Measurements from ENCODE around the gene FBXL7. TPM values are rescaled to one million over a fixed set of nuclear protein-coding genes. Genes with fewer than 3 reads are reported as not detected.

Gene FBXL7
- total RNA-seq, 1 donor from 2014 or later: not detected

GRCh38 chr5:15938961-15939360 is 439.0 kb downstream of the FBXL7 start:
- H3K4me3 Mint-ChIP-seq (ENCODE audit: low read depth): no peak overlapping the region
- H3K27ac Mint-ChIP-seq: no peak overlapping the region
- intact Hi-C loops (cut with micrococcal nuclease): no loop called here
- DNase-seq (ENCODE audit: low spot score): no peak
- no peaks in the 10 kb centered on the region for H3K36me3 Mint-ChIP-seq (ENCODE audit: low read depth)
- no peaks in the 10 kb centered on the region for H3K27me3 Mint-ChIP-seq (ENCODE audit: low read depth)
- no peaks in the 10 kb centered on the region for H3K4me1 Mint-ChIP-seq (ENCODE audit: low read depth)
- H3K9me3 Mint-ChIP-seq: peaks cover 22% of the 10 kb centered on the region

- Mint-ChIP-seq H3K4me1 (ENCODE audit: low read depth) (no peaks in the 10 kb centered on the region), H3K36me3 (ENCODE audit: low read depth) (no peaks in the 10 kb centered on the region), H3K27me3 (ENCODE audit: low read depth) (no peaks in the 10 kb centered on the region), H3K27ac (no peak overlapping the region), H3K9me3 (peaks cover 17% of the 10 kb centered on the region), H3K4me3 (ENCODE audit: low read depth) (no peak overlapping the region)
- intact Hi-C loops (cut with micrococcal nuclease): no loop called here
- no peak for DNase-seq (ENCODE audit: low spot score)
These were observed 440.9 kb downstream of the FBXL7 start for GRCh38 chr5:15940905-15941304.

- H3K9me3 Mint-ChIP-seq: peaks cover 23% of the 10 kb centered on the region
- H3K27ac Mint-ChIP-seq: no peak overlapping the region
- DNase-seq (ENCODE audit: low spot score): no peak
- no peaks in the 10 kb centered on the region for H3K27me3 Mint-ChIP-seq (ENCODE audit: low read depth)
- intact Hi-C loops (cut with micrococcal nuclease): no loop called here
- H3K4me3 Mint-ChIP-seq (ENCODE audit: low read depth): no peak overlapping the region
- H3K36me3 Mint-ChIP-seq (ENCODE audit: low read depth): no peaks in the 10 kb centered on the region
- H3K4me1 Mint-ChIP-seq (ENCODE audit: low read depth): no peaks in the 10 kb centered on the region
These were observed 443.5 kb downstream of the FBXL7 start for GRCh38 chr5:15943487-15943886.

GRCh38 chr5:15946026-15946425 is 446.0 kb downstream of the FBXL7 start:
- Mint-ChIP-seq H3K9me3 (peaks cover 28% of the 10 kb centered on the region), H3K4me3 (ENCODE audit: low read depth) (no peak overlapping the region), H3K27ac (no peak overlapping the region), H3K36me3 (ENCODE audit: low read depth) (no peaks in the 10 kb centered on the region), H3K27me3 (ENCODE audit: low read depth) (no peaks in the 10 kb centered on the region), H3K4me1 (ENCODE audit: low read depth) (no peaks in the 10 kb centered on the region)
- intact Hi-C loops (cut with micrococcal nuclease): no loop called here
- DNase-seq (ENCODE audit: low spot score): no peak

GRCh38 chr5:15948190-15948589 is 448.2 kb downstream of the FBXL7 start:
- intact Hi-C loops (cut with micrococcal nuclease): no loop called here
- Mint-ChIP-seq H3K4me3 (ENCODE audit: low read depth) (no peak overlapping the region), H3K4me1 (ENCODE audit: low read depth) (no peaks in the 10 kb centered on the region)

DNA sequence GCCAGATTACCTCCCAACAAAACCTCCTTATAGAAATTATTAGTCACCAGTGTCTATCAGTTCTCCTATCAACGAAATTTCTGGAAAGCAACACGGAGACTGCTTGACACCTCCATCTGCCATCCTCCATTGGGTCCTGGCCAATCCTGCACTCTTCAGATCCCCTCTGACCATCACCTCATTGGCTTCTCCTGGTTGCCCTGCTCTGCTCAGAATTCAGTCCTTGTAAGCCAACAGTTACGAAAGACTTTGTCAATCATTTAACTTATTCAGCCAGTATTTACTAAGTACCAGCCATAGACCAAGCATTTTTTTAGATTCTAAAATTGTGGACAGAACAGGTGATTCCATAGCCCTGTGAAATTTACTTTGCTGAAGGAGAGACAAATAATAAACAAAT is 451.1 kb downstream of the FBXL7 start:
- no peaks in the 10 kb centered on the region for H3K36me3 Mint-ChIP-seq (ENCODE audit: low read depth)
- DNase-seq (ENCODE audit: low spot score): no peak
- H3K4me1 Mint-ChIP-seq (ENCODE audit: low read depth): no peaks in the 10 kb centered on the region
- H3K27me3 Mint-ChIP-seq (ENCODE audit: low read depth): no peaks in the 10 kb centered on the region
- no peak overlapping the region for H3K27ac Mint-ChIP-seq
- intact Hi-C loops (cut with micrococcal nuclease): no loop called here
- H3K4me3 Mint-ChIP-seq (ENCODE audit: low read depth): no peak overlapping the region
- H3K9me3 Mint-ChIP-seq: peaks cover 31% of the 10 kb centered on the region

More at GRCh38 chr5:15948190-15948589, 448.2 kb downstream of the FBXL7 start:
- H3K27me3 Mint-ChIP-seq (ENCODE audit: low read depth): no peaks in the 10 kb centered on the region
- H3K9me3 Mint-ChIP-seq: peaks cover 35% of the 10 kb centered on the region
- no peak overlapping the region for H3K27ac Mint-ChIP-seq
- no peaks in the 10 kb centered on the region for H3K36me3 Mint-ChIP-seq (ENCODE audit: low read depth)
- DNase-seq (ENCODE audit: low spot score): no peak

DNA sequence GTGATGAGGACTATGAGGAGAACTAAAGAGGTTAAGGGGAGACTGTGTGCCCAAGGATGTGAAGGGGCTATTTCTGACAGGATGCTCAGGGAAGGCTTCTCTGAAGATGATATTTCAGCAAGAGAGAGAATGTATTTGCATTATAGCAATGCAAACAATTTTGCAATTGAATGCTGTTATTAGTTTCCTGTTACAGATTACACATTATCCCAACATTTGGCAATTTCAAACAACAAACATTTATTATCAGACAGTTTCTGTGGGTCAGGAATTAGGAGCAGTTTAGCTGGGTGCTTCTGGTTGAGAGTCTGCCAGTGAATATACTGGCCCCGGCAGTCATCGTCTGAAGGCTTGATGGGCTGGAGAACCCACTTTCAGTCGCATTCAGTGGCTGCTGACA is 451.6 kb downstream of the FBXL7 start:
- intact Hi-C loops (cut with micrococcal nuclease): no loop called here
- no peaks in the 10 kb centered on the region for H3K27me3 Mint-ChIP-seq (ENCODE audit: low read depth)
- no peak overlapping the region for H3K27ac Mint-ChIP-seq
- H3K36me3 Mint-ChIP-seq (ENCODE audit: low read depth): no peaks in the 10 kb centered on the region
- no peaks in the 10 kb centered on the region for H3K4me1 Mint-ChIP-seq (ENCODE audit: low read depth)
- no peak overlapping the region for H3K4me3 Mint-ChIP-seq (ENCODE audit: low read depth)
- no peak for DNase-seq (ENCODE audit: low spot score)
- H3K9me3 Mint-ChIP-seq: peaks cover 31% of the 10 kb centered on the region

DNA sequence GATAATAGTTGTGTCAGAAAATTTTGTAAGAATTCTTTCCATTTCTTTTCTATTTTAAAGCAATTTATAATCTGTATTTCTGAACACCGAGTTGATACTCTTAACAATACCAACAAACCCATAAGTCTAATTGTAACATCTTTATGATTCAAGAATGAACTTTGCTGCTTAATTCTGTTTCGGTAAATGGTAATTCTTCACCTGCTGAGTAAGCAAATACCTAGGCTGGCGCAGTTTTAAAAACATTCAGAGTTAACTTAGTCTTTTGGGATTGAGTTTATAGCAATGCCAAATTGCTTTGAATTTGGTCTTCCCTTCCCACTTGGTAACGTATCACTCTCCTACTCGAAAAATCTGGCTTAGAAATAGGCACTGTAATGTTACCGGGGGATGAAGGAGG is 456.6 kb downstream of the FBXL7 start:
- intact Hi-C loops (cut with micrococcal nuclease): no loop called here
- H3K4me3 Mint-ChIP-seq (ENCODE audit: low read depth): no peak overlapping the region
- DNase-seq (ENCODE audit: low spot score): no peak
- no peak overlapping the region for H3K27ac Mint-ChIP-seq
- H3K4me1 Mint-ChIP-seq (ENCODE audit: low read depth): no peaks in the 10 kb centered on the region
- H3K27me3 Mint-ChIP-seq (ENCODE audit: low read depth): no peaks in the 10 kb centered on the region
- H3K36me3 Mint-ChIP-seq (ENCODE audit: low read depth): no peaks in the 10 kb centered on the region
- peaks cover 4% of the 10 kb centered on the region for H3K9me3 Mint-ChIP-seq

DNA sequence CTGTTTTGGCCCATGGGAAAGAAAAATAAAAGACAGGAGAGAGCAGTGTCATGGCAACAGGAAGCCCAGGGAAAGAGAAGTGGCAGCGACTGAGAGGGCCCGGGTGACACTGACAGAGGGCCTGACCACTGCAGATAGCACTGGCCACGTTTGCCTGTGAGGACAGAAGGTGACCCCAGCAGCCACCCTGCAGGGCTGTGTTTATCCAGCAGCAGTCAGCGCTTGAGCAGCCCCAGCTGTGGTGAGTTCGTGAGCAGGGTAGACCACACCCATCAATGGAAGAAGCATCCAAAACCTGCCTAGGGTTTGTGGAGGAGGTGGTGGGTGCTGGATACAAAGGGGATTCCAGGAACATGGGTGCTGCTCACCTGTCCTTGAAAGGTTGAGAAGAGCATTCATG is 457.1 kb downstream of the FBXL7 start:
- Mint-ChIP-seq H3K36me3 (ENCODE audit: low read depth) (no peaks in the 10 kb centered on the region), H3K27me3 (ENCODE audit: low read depth) (no peaks in the 10 kb centered on the region), H3K4me3 (ENCODE audit: low read depth) (no peak overlapping the region), H3K9me3 (peaks cover 2% of the 10 kb centered on the region), H3K4me1 (ENCODE audit: low read depth) (no peaks in the 10 kb centered on the region), H3K27ac (no peak overlapping the region)
- intact Hi-C loops (cut with micrococcal nuclease): no loop called here
- DNase-seq (ENCODE audit: low spot score): no peak

DNA sequence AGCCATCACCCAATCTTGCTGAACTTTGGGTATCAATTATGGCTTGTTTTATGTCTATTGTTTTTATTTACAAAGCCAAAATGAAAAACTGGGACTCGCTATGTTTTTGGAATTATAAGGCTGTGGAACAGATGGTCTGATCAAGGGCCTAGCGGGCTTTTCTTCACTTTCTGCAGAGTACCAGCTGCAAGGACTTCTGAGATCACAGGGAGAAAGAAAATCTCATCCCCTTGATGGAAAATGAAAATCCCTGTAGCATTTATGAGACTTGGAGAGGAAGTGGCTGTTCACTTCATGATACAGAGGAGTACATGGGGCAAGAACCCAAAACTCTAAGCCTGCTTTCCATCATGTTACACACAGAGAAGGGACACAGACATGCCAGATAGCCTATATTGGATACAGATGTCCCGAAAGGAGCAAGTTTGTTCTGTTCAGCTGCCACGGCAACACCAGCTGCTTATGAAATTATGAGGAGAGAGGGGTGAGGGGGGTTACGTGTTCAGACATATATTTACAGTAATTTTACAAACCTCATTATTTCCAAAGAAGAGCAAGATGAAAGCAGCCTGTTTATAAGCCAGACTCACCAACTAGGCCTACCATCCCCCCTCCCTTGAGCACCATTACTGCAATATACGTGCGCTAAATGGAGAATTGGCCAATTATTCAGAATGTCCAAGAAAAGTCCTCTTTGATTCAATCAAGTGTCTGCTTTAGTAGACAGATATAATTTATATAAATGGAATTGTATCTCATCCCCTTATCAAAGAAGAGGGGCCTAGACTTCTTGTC is 459.6 kb downstream of the FBXL7 start:
- Mint-ChIP-seq H3K27me3 (ENCODE audit: low read depth) (no peaks in the 10 kb centered on the region), H3K4me1 (ENCODE audit: low read depth) (no peaks in the 10 kb centered on the region), H3K27ac (no peak overlapping the region), H3K4me3 (ENCODE audit: low read depth) (no peak overlapping the region), H3K9me3 (peaks cover 2% of the 10 kb centered on the region), H3K36me3 (ENCODE audit: low read depth) (no peaks in the 10 kb centered on the region)
- DNase-seq (ENCODE audit: low spot score): no peak
- intact Hi-C loops (cut with micrococcal nuclease): no loop called here

GRCh38 chr5:15966066-15966640 is 466.2 kb downstream of the FBXL7 start:
- H3K36me3 Mint-ChIP-seq (ENCODE audit: low read depth): no peaks in the 10 kb centered on the region
- intact Hi-C loops (cut with micrococcal nuclease): no loop called here

DNA sequence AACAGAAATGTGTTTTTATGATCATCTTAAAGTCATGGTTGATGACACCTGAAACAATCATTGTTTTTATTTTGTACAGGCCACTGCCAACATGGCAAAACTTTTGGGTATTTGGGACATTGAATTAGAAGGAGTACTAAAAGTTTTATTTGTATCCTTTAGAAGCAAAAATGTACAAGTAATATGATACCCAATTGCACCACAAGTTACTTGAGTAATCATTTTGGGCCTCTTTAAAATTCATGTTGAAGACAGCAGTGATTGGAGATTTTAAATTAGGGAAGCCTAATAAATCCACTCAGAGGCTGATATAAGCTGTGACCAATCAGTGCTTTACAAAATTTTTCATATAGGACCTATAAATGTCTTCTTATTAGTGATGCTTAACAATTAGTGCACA is 466.7 kb downstream of the FBXL7 start:
- intact Hi-C loops (cut with micrococcal nuclease): no loop called here
- no peak overlapping the region for H3K4me3 Mint-ChIP-seq (ENCODE audit: low read depth)
- H3K36me3 Mint-ChIP-seq (ENCODE audit: low read depth): no peaks in the 10 kb centered on the region
- no peak for DNase-seq (ENCODE audit: low spot score)
- H3K27ac Mint-ChIP-seq: no peak overlapping the region
- peaks cover 13% of the 10 kb centered on the region for H3K9me3 Mint-ChIP-seq
- H3K4me1 Mint-ChIP-seq (ENCODE audit: low read depth): no peaks in the 10 kb centered on the region
- no peaks in the 10 kb centered on the region for H3K27me3 Mint-ChIP-seq (ENCODE audit: low read depth)

More at GRCh38 chr5:15966066-15966640, 466.2 kb downstream of the FBXL7 start:
- H3K9me3 Mint-ChIP-seq: peaks cover 13% of the 10 kb centered on the region
- H3K27ac Mint-ChIP-seq: no peak overlapping the region
- H3K27me3 Mint-ChIP-seq (ENCODE audit: low read depth): no peaks in the 10 kb centered on the region
- no peak for DNase-seq (ENCODE audit: low spot score)
- H3K4me1 Mint-ChIP-seq (ENCODE audit: low read depth): no peaks in the 10 kb centered on the region
- H3K4me3 Mint-ChIP-seq (ENCODE audit: low read depth): no peak overlapping the region

- Mint-ChIP-seq H3K27me3 (ENCODE audit: low read depth) (no peaks in the 10 kb centered on the region), H3K36me3 (ENCODE audit: low read depth) (no peaks in the 10 kb centered on the region), H3K4me1 (ENCODE audit: low read depth) (no peaks in the 10 kb centered on the region), H3K27ac (no peak overlapping the region), H3K4me3 (ENCODE audit: low read depth) (no peak overlapping the region), H3K9me3 (peaks cover 17% of the 10 kb centered on the region)
- no peak for DNase-seq (ENCODE audit: low spot score)
- intact Hi-C loops (cut with micrococcal nuclease): no loop called here
These were observed 469.0 kb downstream of the FBXL7 start for GRCh38 chr5:15968993-15969392.
